Measurements from ENCODE around the gene TRMT61B.

GRCh38 chr2:28868611-28869010 is 1.5 kb downstream of the TRMT61B start:
- TF ChIP-seq POLR2A (IDR thresholded peaks at IDR 0.05) (no peak), EP300 (IDR thresholded peaks at IDR 0.05) (no peak)
